ENCODE results near the gene MBP. TPM values are rescaled to one million over a fixed set of nuclear protein-coding genes. Genes with fewer than 3 reads are reported as not detected.

The MBP gene
- total RNA-seq, 2 donors from 2014 or later: 15.4 to 15.8 TPM

DNA sequence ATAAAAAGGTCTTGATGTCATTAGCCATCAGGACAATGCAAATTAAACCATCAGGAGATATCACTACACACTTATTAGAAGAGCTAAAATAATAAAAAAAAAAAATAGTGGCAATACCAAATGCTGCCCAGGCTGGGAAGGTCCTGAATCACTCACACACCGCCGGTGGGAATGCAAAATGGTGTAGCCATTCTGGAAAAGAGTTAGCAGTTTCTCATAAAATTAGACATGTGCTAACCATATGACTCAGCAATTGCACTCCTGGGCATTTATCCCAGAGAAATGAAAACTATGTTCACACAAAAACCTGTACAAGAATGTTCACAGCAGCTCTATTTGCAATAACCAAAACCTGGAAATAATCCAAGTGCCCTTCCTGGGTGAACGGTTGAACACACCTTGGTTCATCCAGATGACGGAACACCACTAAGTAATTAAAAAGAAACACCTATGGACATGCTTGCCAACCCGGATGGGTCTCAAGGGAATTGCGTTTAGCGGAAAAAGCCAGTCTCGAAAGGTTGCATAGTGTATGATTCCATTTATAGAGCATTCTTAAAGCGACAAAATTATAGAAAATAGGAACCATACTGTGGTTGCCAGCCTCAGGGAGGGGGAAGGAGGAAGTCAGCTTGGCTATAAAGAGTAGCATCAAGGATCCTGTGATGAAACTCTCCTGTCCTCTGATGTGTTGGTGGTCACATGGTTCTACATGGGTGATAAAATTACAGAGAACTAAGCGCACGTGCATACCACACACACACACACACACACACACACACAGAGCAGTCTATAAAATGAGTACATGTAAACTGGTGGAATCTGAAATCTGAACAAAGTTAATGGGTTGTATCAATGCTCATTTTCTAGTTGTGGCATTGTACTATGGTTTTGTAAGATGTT is 4.6 kb downstream of the MBP start:
- DNase-seq (ENCODE audit: low spot score): no peak
- Histone ChIP-seq H3K27me3 (no peaks in the 10 kb centered on the region), H3K27ac (peak overlapping the region; percentile 97), H3K9me3 (no peaks in the 10 kb centered on the region), H3K4me1 (peaks cover 0 to 53% of the 10 kb centered on the region in 2 donors), H3K4me3 (no peak overlapping the region), H3K36me3 (no peaks in the 10 kb centered on the region)
- TF ChIP-seq, protein P1, sequence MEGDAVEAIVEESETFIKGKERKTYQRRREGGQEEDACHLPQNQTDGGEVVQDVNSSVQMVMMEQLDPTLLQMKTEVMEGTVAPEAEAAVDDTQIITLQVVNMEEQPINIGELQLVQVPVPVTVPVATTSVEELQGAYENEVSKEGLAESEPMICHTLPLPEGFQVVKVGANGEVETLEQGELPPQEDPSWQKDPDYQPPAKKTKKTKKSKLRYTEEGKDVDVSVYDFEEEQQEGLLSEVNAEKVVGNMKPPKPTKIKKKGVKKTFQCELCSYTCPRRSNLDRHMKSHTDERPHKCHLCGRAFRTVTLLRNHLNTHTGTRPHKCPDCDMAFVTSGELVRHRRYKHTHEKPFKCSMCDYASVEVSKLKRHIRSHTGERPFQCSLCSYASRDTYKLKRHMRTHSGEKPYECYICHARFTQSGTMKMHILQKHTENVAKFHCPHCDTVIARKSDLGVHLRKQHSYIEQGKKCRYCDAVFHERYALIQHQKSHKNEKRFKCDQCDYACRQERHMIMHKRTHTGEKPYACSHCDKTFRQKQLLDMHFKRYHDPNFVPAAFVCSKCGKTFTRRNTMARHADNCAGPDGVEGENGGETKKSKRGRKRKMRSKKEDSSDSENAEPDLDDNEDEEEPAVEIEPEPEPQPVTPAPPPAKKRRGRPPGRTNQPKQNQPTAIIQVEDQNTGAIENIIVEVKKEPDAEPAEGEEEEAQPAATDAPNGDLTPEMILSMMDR (IDR thresholded peaks at IDR 0.05): no peak

DNA sequence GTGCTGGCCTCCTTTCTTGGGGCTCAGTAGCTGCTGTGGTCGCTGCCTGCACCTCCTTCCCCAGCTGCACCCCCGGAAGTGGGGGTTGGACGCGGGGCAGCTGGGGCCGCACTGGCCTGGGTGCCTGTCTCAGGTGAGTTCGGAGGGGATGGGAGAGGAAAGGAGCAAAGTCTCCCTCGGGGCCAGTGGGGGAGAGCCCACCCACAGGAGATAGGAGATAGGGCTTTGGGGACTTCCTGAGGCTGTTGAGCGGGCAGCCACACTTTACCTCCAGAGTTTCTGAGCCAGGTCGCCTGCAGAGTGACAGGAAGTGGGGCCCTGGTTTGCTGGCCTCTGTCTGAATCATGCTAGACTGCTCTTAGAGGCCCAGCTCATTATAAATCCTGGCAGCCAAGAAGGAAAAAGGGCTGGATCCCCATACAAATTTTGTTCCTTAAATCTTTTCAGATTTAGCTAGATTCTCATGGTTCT is 8.1 kb downstream of the MBP start:
- H3K4me1 ChIP-seq: peaks cover 0 to 34% of the 10 kb centered on the region in 2 donors
- no peak overlapping the region for H3K27ac ChIP-seq
- no peaks in the 10 kb centered on the region for H3K9me3 ChIP-seq
- DNase-seq (ENCODE audit: low spot score): no peak
- no peak overlapping the region for H3K4me3 ChIP-seq
- H3K36me3 ChIP-seq: no peaks in the 10 kb centered on the region
- H3K27me3 ChIP-seq: no peaks in the 10 kb centered on the region
- TF ChIP-seq, protein P1 (IDR thresholded peaks at IDR 0.05): no peak

DNA sequence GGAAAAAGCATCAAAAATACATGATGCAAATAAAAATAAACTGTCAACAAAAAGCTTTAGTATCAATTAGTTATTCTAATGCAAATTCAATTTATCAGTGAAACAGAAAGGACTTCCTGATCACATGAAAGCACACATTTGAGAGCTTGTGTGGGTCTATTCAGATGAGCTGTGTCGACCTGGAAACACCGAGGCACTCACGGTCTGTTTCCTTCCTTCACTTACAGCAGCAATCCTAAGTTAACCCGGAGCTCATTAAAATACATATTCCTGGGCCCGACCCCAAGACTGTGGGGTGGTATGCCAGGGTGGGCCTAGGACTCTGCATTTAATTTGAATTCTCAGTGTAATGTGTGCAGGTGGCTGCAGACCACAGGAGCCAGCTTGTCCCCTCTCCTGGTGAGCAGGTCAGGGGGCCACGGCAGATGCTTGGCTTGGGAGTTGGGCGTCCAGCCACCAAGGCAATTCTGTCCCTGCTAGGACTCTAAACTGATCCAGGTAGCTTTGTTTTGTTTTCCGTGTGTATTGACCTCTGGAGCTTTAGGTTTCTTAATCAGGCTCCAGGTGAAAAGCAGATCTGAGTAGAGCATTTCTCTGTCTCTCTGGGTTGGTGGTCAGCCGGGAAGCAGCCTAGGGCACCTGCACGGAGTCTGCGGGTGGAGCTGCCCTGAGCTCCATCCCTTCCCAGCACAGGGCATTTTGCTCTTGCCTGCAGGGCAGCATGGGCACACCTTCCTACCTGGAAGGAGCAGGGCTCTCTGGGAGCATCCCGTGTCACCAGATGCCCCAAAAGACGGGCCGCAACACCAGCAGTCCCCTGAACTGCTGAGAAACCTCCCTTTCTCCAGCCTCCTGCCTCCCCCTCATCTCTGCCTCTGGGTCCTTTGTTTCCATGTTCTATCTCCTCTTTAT is 9.0 kb downstream of the MBP start:
- DNase-seq (ENCODE audit: low spot score): no peak
- peaks cover 0 to 26% of the 10 kb centered on the region in 2 donors for H3K4me1 ChIP-seq
- H3K27ac ChIP-seq: no peak overlapping the region
- H3K36me3 ChIP-seq: no peaks in the 10 kb centered on the region
- TF ChIP-seq, protein P1 (IDR thresholded peaks at IDR 0.05): no peak
- H3K27me3 ChIP-seq: no peaks in the 10 kb centered on the region
- H3K9me3 ChIP-seq: no peaks in the 10 kb centered on the region
- H3K4me3 ChIP-seq: no peak overlapping the region

DNA sequence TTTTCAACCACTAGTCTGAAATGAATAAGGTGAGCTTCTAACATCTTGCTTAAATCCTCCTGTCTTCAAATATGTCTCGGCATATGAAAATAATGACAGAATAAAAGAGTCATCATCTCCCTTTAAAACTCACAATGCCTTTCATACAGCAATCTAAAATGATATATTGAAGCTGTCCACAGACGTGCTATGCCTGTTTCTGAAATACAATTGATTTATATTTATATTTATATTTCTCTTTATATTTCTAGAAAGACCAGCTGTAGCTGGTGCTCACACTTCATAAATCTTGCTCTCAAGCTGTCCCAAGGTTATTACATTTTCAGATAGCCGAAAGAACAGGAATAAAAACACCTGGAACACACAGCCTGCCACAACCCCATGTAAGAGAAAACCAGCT is 11.1 kb downstream of the MBP start:
- no peaks in the 10 kb centered on the region for H3K36me3 ChIP-seq
- peaks cover 0 to 8% of the 10 kb centered on the region in 2 donors for H3K4me1 ChIP-seq
- DNase-seq (ENCODE audit: low spot score): no peak
- no peak overlapping the region for H3K27ac ChIP-seq
- H3K4me3 ChIP-seq: no peak overlapping the region
- no peaks in the 10 kb centered on the region for H3K9me3 ChIP-seq
- no peaks in the 10 kb centered on the region for H3K27me3 ChIP-seq
- TF ChIP-seq, protein P1 (IDR thresholded peaks at IDR 0.05): no peak

DNA sequence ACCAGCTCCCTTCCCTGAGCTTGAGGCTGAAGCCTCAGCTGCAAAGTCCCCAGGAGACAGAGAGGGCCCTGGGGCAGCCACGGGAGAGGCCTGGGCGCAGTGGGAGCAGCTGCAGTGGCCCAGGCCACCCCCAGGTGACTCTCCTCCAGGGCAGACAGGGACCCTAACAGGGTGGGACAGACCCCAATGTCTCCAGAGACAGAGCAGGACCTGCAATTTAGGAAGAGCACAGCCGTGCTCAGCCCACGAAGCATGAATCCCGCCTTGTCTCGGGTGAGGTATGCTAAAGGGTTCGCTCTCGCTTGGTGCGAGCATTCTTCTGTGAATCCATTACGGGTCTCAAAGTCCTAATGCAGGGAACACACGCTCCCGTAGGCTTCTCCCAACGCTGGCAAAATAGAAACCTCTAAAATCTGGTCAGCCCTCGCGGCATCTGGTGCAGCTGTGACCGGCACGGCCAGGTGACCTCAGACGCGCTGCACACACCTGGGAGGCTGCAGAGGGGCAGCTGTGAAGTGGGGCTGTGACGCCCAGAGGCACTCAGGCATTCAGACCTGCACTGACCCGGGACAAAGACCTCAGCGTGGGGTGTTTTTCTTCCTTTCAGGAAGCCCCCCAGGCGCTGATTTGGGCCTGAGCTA is 12.6 kb downstream of the MBP start:
- Histone ChIP-seq H3K4me1 (peaks cover 0 to 12% of the 10 kb centered on the region in 2 donors), H3K27me3 (no peaks in the 10 kb centered on the region), H3K9me3 (no peaks in the 10 kb centered on the region), H3K36me3 (no peaks in the 10 kb centered on the region), H3K4me3 (no peak overlapping the region), H3K27ac (peak overlapping the region in 1 of 2 donors; percentile 45)
- no peak for DNase-seq (ENCODE audit: low spot score)
- TF ChIP-seq, protein P1 (IDR thresholded peaks at IDR 0.05): no peak

Data from right atrium auricular region (tissue), 2 donors.